Right ventricle myocardium inferior (tissue), 1 donor: Measurements from ENCODE around the gene RNASE1. TPM values are rescaled to one million over a fixed set of nuclear protein-coding genes. Genes with fewer than 3 reads are reported as not detected.
"Not testable (repeated sequence)": the region's sequence is repeated elsewhere in the genome, so short reads cannot be mapped to it uniquely, and the experiment has no call there.

ENCODE experiments used
- ATAC-seq: fragments of 200-7000 bp; cut with Tn5 transposase; one replicate; pipeline ENCODE4 v1.9.1; 2020; ENCODE audit warnings: mild to moderate bottlenecking, moderate library complexity
- DNase-seq: peaks from one replicate; pipeline ENCODE4 v3.0.0; 2021; ENCODE audit errors: missing footprints
- intact Hi-C: fragments of 100-400 bp; cut with DNase I; formaldehyde crosslinking; loops from one replicate; pipeline ENCODE4 v1.11.0; 2022
- total RNA-seq: library from RNA; stranded (reverse); fragmentation: NEBNext Ultra II Directional; extraction: Animal tissue kit (Norgen Biotek cat#: 25700); gene quantifications from one replicate; pipeline ENCODE4 v1.2.1, GENCODE V29; 2021
- donor health status: DM: no; HTN: yes; CAD: no; lungs with severe emphysema.

Gene RNASE1
- total RNA-seq, 1 donor from 2014 or later: 373 TPM

- DNase-seq: no peak
- intact Hi-C loops: no loop called here
- no peak for ATAC-seq
Measured at GRCh38 chr14:20787025-20787424, 15.6 kb downstream of the RNASE1 start.

DNA sequence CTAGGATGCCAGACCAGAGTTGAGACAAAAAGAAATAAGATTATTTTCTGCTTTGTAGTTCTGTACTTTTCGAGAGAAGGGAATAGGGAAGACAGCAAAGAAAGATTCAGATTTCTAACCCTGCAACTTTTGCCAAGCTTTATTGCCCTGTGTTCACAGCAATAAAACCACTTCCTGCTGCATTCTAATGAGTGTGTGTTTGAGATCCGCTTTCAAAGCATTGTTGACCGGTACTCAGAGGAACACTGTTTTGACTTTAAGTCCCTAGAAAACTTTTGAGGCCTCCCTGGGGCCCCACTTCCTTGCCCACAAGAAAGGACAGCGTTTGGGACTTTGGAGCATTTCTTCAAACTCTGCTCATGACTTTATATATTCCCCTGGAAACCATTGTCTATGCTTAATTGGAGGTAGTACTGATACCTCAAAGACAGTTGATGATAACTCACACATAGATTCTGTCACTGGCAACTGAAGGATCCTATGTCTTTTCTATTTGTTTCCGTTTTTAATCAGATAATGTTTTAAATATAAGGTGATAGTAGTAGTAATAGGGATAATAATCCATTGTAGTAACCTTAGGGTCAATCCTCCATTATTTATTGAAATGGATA lies 20.3 kb downstream of the RNASE1 start:
- intact Hi-C loops: no loop called here
- ATAC-seq (peak; percentile 66), DNase-seq (no peak)

- ATAC-seq (peak; percentile 17), DNase-seq (no peak)
- intact Hi-C loops: no loop called here
Measured at GRCh38 chr14:20781803-20782202, 20.8 kb downstream of the RNASE1 start.

DNA sequence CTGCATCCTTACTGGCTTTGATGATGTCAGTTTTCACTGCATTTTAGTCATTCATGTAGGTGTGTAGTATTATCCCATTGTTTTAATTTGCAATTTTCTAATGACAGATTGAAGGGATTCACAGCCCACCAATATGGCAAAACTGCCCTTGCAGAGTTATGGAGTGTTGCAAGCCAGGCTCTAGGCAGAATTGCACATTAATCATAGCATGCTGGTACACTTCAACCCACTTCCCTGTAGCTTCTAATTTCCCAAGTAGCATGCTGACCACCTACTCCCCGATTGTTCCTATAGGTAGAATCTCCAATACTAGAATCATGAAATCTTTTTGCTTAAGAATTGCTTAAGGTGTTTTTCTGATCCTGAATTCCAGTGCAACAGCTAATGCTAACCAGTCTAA lies 26.7 kb downstream of the RNASE1 start:
- DNase-seq (no peak), ATAC-seq (no peak)
- intact Hi-C loops: no loop called here

GRCh38 chr14:20775043-20775442 lies 27.6 kb downstream of the RNASE1 start:
- DNase-seq: no peak
- no peak for ATAC-seq
- intact Hi-C loops: no loop called here

GRCh38 chr14:20774258-20774824 lies 28.3 kb downstream of the RNASE1 start:
- intact Hi-C loops: no loop called here
- ATAC-seq (no peak), DNase-seq (no peak)

DNA sequence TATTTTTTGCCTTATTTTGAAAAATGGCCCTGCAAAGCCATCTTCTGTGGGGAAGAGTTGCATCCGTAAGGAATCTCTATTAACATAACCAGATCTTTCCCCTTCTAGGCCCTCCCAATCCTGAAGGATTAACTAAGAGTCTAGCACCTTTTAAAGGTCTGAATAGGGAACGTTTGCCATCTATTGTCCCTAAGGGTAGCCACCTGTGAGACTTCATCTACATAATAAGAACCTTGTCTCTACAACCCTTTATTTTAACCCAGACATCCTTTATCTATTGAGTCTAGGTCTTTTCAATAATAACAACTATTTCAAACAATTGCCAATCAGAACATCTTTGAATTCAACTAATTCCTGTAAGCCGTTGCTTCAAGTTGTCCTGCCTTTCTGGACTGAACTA lies 30.0 kb downstream of the RNASE1 start:
- no peak for ATAC-seq
- intact Hi-C loops: no loop called here
- DNase-seq: no peak

- intact Hi-C loops: no loop called here
- DNase-seq: no peak
- ATAC-seq: no peak
Measured at GRCh38 chr14:20769421-20769820, 33.2 kb downstream of the RNASE1 start.

- intact Hi-C loops: no loop called here
- no peak for DNase-seq
- ATAC-seq: no peak
Measured at GRCh38 chr14:20768593-20768892, 34.1 kb downstream of the RNASE1 start.

GRCh38 chr14:20760950-20761349 lies 41.7 kb downstream of the RNASE1 start:
- ATAC-seq: no peak
- intact Hi-C loops: no loop called here
- DNase-seq: no peak

DNA sequence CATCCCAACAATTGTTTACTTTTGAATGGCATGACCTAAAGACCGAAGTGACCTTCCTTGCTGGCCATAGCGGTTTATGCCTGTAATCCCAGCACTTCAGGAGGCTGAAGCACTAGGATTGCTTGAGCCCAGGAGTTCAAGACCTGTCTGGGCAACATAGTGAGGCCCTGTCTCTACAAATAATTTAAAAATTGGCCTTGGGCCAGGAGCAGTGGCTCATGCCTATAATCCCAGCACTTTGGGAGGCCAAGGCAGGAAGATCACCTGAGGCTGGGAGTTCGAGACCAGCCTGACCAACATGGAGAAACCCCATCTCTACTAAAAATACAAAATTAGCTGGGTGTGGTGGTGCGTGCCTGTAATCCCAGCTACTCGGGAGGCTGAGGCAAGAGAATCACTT lies 43.2 kb downstream of the RNASE1 start:
- not testable (repeated sequence) for DNase-seq, ATAC-seq
- intact Hi-C loops: loop anchor here (2.0 to 5.0 kb wide), 2 partner anchors 43 to 95 kb away; partner anchors contain the start of gene RNASE1

DNA sequence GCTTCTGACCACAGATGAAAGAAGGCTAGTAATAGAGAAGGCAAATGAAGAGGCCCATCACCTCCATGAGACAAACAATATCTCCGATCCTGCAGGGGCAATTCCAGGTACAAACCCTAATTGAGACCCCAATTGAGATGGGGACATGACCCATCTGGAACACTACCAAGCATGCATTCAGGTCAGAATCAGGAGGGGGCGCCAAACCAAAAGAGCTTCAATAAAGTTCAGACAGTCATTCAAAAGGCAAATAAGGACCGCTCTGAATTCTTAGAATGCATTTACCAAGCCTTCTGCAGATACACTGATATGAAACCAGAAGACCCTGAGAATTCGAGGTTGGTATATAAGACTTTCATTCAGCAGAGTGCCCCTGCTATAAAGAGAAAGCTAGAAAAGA lies 44.7 kb downstream of the RNASE1 start:
- ATAC-seq (no peak), DNase-seq (no peak)
- intact Hi-C loops: loop anchor here (1.0 to 5.0 kb wide), 3 partner anchors 44 to 97 kb away; partner anchors contain the start of gene RNASE1

- intact Hi-C loops: loop anchor here (5.0 kb wide), 1 partner anchor 47 kb away; the partner anchor contains the start of gene RNASE1
- ATAC-seq (no peak), DNase-seq (no peak)
Measured at GRCh38 chr14:20755037-20755436, 47.6 kb downstream of the RNASE1 start.

GRCh38 chr14:20754308-20754707 lies 48.3 kb downstream of the RNASE1 start:
- ATAC-seq: peak; percentile 82
- DNase-seq: no peak
- intact Hi-C loops: no loop called here

- intact Hi-C loops: no loop called here
- DNase-seq (no peak), ATAC-seq (no peak)
Measured at GRCh38 chr14:20751963-20752562, 50.6 kb downstream of the RNASE1 start.

Other genes with a start within 250 kb of the RNASE1 start
- gene RNASE9, start 241.8 kb downstream of the RNASE1 start, total RNA-seq: not detected
- not detected for gene RNASE11, start 214.8 kb downstream of the RNASE1 start, total RNA-seq
- gene RNASE12, start 211.5 kb downstream of the RNASE1 start, total RNA-seq: not detected
- not detected for gene OR6S1, start 161.2 kb downstream of the RNASE1 start, total RNA-seq
- gene RNASE4, start 118.3 kb downstream of the RNASE1 start, total RNA-seq: 11.9 TPM
- gene ANG, start 114.1 kb downstream of the RNASE1 start, total RNA-seq: 4.5 TPM
- gene EDDM3A, start 57.0 kb downstream of the RNASE1 start, total RNA-seq: not detected
- not detected for gene EDDM3B, start 34.4 kb downstream of the RNASE1 start, total RNA-seq
- 8.3 TPM for gene RNASE6, start 21.6 kb downstream of the RNASE1 start, total RNA-seq
- not detected for gene RNASE3, start 88.5 kb upstream of the RNASE1 start, total RNA-seq
- gene RNASE2, start 152.6 kb upstream of the RNASE1 start, total RNA-seq: 2.6 TPM
- gene METTL17, start 187.1 kb upstream of the RNASE1 start, total RNA-seq: 44.5 TPM
- not detected for gene SLC39A2, start 196.4 kb upstream of the RNASE1 start, total RNA-seq
- 321 TPM for gene NDRG2, start 222.2 kb upstream of the RNASE1 start, total RNA-seq
- gene TPPP2, start 227.4 kb upstream of the RNASE1 start, total RNA-seq: 1.1 TPM
- not detected for gene RNASE13, start 232.0 kb upstream of the RNASE1 start, total RNA-seq
- not detected for gene RNASE7, start 239.5 kb upstream of the RNASE1 start, total RNA-seq